ES-I3 (cell line): ENCODE data around the gene RBM25.
"Not testable (repeated sequence)": the region's sequence is repeated elsewhere in the genome, so short reads cannot be mapped to it uniquely, and the experiment has no call there.

ENCODE experiments used
- H3K36me3 ChIP-seq: 2 replicates; pipeline ENCODE4 v1.6.1; 2013; ENCODE audit warnings: mild to moderate bottlenecking, low read length, control low read depth, moderate library complexity; ENCODE audit not compliant: insufficient read depth
- H3K4me1 ChIP-seq: 2 replicates; pipeline ENCODE4 v1.6.1; 2013; ENCODE audit warnings: mild to moderate bottlenecking, control low read depth, low read length; ENCODE audit not compliant: insufficient read depth
- H3K9ac ChIP-seq: 2 replicates; pipeline ENCODE4 v1.6.1; 2013; ENCODE audit warnings: low read depth, mild to moderate bottlenecking, low read length, moderate library complexity
- H3K9me3 ChIP-seq: 2 replicates; pipeline ENCODE4 v1.6.1; 2013; ENCODE audit warnings: mild to moderate bottlenecking, low read length, moderate library complexity; ENCODE audit not compliant: control insufficient read depth, insufficient read depth

The RBM25 gene

GRCh38 chr14:73058224-73058921, at the start of gene RBM25:
Gene RBM25, plus strand, starts transcription at chr14:73058534. Its CDS starts 13,108 bp downstream, at chr14:73071642.
- Histone ChIP-seq H3K36me3 (no peaks in the 10 kb centered on the region), H3K9me3 (no peaks in the 10 kb centered on the region), H3K4me1 (peaks cover 8% of the 10 kb centered on the region; the same call in 1 of the 2 replicates), H3K9ac (peak within 1 kb of the TSS; percentile 70)

GRCh38 chr14:73011189-73011588, 47.1 kb upstream of the RBM25 start:
- not testable (repeated sequence) for H3K9me3 ChIP-seq, H3K4me1 ChIP-seq, H3K9ac ChIP-seq, H3K36me3 ChIP-seq

GRCh38 chr14:73014105-73014504, 44.2 kb upstream of the RBM25 start:
- H3K9ac ChIP-seq, result no peak overlapping the region
- no peaks in the 10 kb centered on the region for H3K9me3 ChIP-seq
- H3K36me3 ChIP-seq, result no peaks in the 10 kb centered on the region; the same call in 1 of the 2 replicates
- no peaks in the 10 kb centered on the region for H3K4me1 ChIP-seq

- not testable (repeated sequence) for H3K9ac ChIP-seq, H3K9me3 ChIP-seq, H3K4me1 ChIP-seq, H3K36me3 ChIP-seq
These were observed 42.8 kb upstream of the RBM25 start for GRCh38 chr14:73015552-73015951.

GRCh38 chr14:73016011-73016410, 42.3 kb upstream of the RBM25 start:
- H3K36me3 ChIP-seq, H3K4me1 ChIP-seq, H3K9me3 ChIP-seq, H3K9ac ChIP-seq: not testable (repeated sequence)

GRCh38 chr14:73022051-73022450, 36.3 kb upstream of the RBM25 start:
- Histone ChIP-seq H3K9ac (no peak overlapping the region), H3K36me3 (0 out of 2 replicates have a peak, but pooled peaks cover 6% of the 10 kb centered on the region), H3K4me1 (no peaks in the 10 kb centered on the region), H3K9me3 (no peaks in the 10 kb centered on the region)

GRCh38 chr14:73025544-73025943, 32.8 kb upstream of the RBM25 start:
- H3K36me3 ChIP-seq, result 0 out of 2 replicates have a peak, but pooled peaks cover 6% of the 10 kb centered on the region
- no peak overlapping the region for H3K9ac ChIP-seq
- H3K9me3 ChIP-seq, result no peaks in the 10 kb centered on the region
- H3K4me1 ChIP-seq, result peaks cover 8% of the 10 kb centered on the region; the same call in 1 of the 2 replicates

- peak overlapping the region; percentile 85 for H3K9ac ChIP-seq
- no peaks in the 10 kb centered on the region for H3K9me3 ChIP-seq
- H3K4me1 ChIP-seq, result peaks cover 8% of the 10 kb centered on the region; the same call in 1 of the 2 replicates
- H3K36me3 ChIP-seq, result 0 out of 2 replicates have a peak, but pooled peaks cover 6% of the 10 kb centered on the region
These were observed 32.0 kb upstream of the RBM25 start for GRCh38 chr14:73026243-73026844.

- Histone ChIP-seq H3K36me3 (0 out of 2 replicates have a peak, but pooled peaks cover 6% of the 10 kb centered on the region), H3K9ac (peak within 1 kb of the TSS; percentile 85), H3K9me3 (no peaks in the 10 kb centered on the region), H3K4me1 (peaks cover 8% of the 10 kb centered on the region; the same call in 1 of the 2 replicates)
These were observed 31.3 kb upstream of the RBM25 start, which contains the start of gene ZFYVE1 for GRCh38 chr14:73026845-73027542. Gene ZFYVE1, minus strand, starts transcription at chr14:73027106. Its CDS starts 2,598 bp downstream, at chr14:73024508.

- H3K9ac ChIP-seq, result peak overlapping the region; percentile 85; the same call in 1 of the 2 replicates
- 0 out of 2 replicates have a peak, but pooled peaks cover 6% of the 10 kb centered on the region for H3K36me3 ChIP-seq
- no peaks in the 10 kb centered on the region for H3K9me3 ChIP-seq
- peaks cover 8% of the 10 kb centered on the region; the same call in 1 of the 2 replicates for H3K4me1 ChIP-seq
These were observed 30.8 kb upstream of the RBM25 start for GRCh38 chr14:73027546-73027945.

- H3K4me1 ChIP-seq, result peaks cover 8% of the 10 kb centered on the region; the same call in 1 of the 2 replicates
- no peak overlapping the region; the same call in 1 of the 2 replicates for H3K9ac ChIP-seq
- no peaks in the 10 kb centered on the region for H3K9me3 ChIP-seq
- H3K36me3 ChIP-seq, result 0 out of 2 replicates have a peak, but pooled peaks cover 6% of the 10 kb centered on the region
These were observed 30.4 kb upstream of the RBM25 start for GRCh38 chr14:73027984-73028383.

GRCh38 chr14:73036706-73037450, 21.5 kb upstream of the RBM25 start:
- H3K9ac ChIP-seq, H3K36me3 ChIP-seq, H3K4me1 ChIP-seq, H3K9me3 ChIP-seq: not testable (repeated sequence)

- H3K4me1 ChIP-seq, result no peaks in the 10 kb centered on the region
- H3K9ac ChIP-seq, result no peak overlapping the region
- H3K9me3 ChIP-seq, result no peaks in the 10 kb centered on the region
- no peaks in the 10 kb centered on the region for H3K36me3 ChIP-seq
These were observed 10.5 kb upstream of the RBM25 start for GRCh38 chr14:73047808-73048207.

GRCh38 chr14:73049428-73049827, 8.9 kb upstream of the RBM25 start:
- Histone ChIP-seq H3K9ac (no peak overlapping the region), H3K36me3 (no peaks in the 10 kb centered on the region), H3K9me3 (no peaks in the 10 kb centered on the region), H3K4me1 (no peaks in the 10 kb centered on the region)
